Measurements from ENCODE around the gene SPNS2. TPM values are rescaled to one million over a fixed set of nuclear protein-coding genes. Genes with fewer than 3 reads are reported as not detected.

SPNS2 gene
- polyA plus RNA-seq, 1 of the 3 experiments (the other 2 are of a cell fraction) = 0.08 TPM

DNA sequence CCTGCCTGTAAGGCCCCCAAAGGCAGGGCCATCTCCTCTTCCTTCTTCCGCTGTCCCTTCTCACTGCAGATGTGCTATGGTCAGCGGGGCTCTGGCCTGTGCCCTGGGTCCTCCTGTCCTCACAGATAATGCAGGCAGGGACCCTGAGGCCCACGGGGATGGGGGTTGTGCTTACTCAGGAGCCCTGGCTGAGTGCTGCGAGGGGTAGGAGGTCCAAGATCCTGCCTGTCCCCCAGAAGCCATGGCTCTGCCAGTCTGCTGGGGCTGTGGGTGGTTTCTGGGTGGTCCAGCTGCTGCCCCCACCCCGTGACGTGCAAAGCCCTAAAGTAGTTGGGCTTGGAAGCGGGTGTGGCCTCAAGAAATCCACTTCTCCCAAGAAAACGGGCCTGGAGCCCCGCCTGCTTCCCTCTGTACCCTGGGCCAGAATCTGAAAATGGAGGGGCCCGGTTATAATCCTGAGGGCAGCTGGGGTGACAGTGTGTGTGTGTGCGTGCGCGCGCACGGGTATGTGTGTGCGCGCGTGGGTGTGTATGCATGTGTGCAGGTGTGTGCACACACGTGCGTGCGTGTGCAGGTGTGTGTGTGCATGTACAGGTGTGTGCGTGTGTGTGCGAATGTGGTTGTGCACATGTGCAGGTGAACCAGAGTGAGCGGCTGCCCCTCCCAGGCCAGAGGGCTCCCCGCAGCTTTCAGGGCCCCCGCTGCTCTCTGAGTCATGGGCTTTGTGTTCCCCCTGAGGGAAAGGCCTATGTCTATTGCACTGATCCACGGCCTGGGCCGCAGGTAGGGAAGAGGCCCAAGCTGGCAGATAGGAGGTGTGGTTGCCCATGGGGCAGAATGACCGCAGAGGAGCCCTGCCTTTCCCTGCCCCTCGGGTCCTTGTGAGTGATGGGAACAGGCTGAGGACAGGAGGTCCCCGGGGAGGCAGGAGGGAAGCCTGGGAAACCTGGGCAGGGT, 13.8 kb downstream of the SPNS2 start (continued):
- no peak for TF ChIP-seq RCOR1 (IDR thresholded peaks at IDR 0.05; ENCODE audit: low read length)
- no peak for TF ChIP-seq JUND (IDR thresholded peaks at IDR 0.05)
- TF ChIP-seq, protein P1, sequence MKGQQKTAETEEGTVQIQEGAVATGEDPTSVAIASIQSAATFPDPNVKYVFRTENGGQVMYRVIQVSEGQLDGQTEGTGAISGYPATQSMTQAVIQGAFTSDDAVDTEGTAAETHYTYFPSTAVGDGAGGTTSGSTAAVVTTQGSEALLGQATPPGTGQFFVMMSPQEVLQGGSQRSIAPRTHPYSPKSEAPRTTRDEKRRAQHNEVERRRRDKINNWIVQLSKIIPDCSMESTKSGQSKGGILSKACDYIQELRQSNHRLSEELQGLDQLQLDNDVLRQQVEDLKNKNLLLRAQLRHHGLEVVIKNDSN (IDR thresholded peaks at IDR 0.05; ENCODE audit: borderline replicate concordance, low read depth) = no peak

DNA sequence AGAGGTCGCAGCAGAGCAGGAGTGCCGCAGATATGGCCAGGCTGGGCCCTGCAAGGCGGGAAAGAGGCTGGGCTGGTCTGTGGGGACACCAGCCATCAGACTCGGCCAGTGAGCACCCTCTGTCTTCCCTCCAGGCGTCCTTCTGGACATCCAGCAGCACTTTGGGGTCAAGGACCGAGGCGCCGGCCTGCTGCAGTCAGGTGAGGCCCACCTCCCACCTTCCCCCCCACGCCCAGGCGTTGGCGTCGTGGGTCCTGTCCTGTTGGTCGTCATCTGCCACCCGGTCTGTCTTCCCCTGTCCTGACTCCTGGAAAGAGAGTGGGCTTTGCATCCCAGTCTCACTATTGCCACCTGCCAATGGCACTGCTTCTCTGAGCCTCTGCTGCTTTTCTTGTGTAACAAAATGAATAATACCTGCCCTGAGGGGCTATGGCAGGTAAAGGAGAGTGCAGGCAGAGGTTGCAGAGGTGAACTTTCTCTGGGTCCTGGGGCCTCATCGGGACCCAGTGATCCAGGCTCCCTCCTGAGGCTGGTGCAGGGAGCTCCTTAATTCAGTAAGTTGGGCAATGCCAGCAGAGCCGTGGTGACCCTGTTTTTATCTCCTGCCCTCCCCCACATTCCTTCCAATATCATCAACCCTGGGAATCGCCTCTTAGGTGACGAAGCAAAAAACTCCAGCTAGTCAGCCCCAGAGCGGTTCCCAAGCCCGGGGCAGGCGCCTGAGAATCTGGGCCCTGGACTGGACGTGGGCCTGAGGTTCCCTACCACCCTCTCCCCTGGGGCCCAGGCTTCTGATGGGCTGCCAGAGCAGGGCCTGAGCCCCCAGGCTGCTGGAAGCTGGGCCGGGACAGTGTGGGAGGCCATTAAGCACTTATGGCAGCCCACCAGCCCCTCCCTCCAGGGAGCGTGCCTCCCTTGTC, 14.7 kb downstream of the SPNS2 start:
- H4K20me1 ChIP-seq (ENCODE audit: insufficient read depth) = no peaks in the 10 kb centered on the region
- no peak overlapping the region for H2AFZ ChIP-seq (ENCODE audit: low read depth)
- H3K27me3 ChIP-seq (ENCODE audit: insufficient read depth) = no peaks in the 10 kb centered on the region
- no peaks in the 10 kb centered on the region for H3K36me3 ChIP-seq (replicated peaks in 1 of 2; ENCODE audit: control insufficient read depth in 1 of 2, insufficient read depth in 2 of 2, low read length in 1 of 2)
- no peaks in the 10 kb centered on the region for H3K9me3 ChIP-seq
- WGBS (ENCODE audit: low lambda C conversion rate) = 60% methylated on average over 11 of the region's 24 CpGs
- H3K4me1 ChIP-seq (ENCODE audit: control insufficient read depth in 1 of 2, insufficient read depth in 2 of 2, low read depth in 1 of 2, low read length in 1 of 2) = no peaks in the 10 kb centered on the region; a peak in 1 of 4 replicates
- no peaks in the 10 kb centered on the region for H3F3A ChIP-seq (replicated peaks; ENCODE audit: insufficient read depth)
- no peak overlapping the region for H3K27ac ChIP-seq (ENCODE audit: low read depth in 2 of 2, low read length in 1 of 2)
- DNase-seq = no peak
- no peak overlapping the region for H3K4me3 ChIP-seq (ENCODE audit: low read depth in 2 of 2, low read length in 1 of 2)
- H3K79me2 ChIP-seq (ENCODE audit: insufficient read depth) = no peaks in the 10 kb centered on the region
- H3K9me2 ChIP-seq = no peaks in the 10 kb centered on the region
- no peak overlapping the region for H3K4me2 ChIP-seq
- H3K9ac ChIP-seq = no peak overlapping the region
- ChIA-PET CTCF (no interaction called here), POLR2A (no interaction called here)
- no peak for TF ChIP-seq TEAD4 (IDR thresholded peaks at IDR 0.05; ENCODE audit: borderline replicate concordance, insufficient read depth)
- no peak for TF ChIP-seq EZH2phosphoT487 (IDR thresholded peaks at IDR 0.05; ENCODE audit: borderline replicate concordance, low read depth)
- no peak for TF ChIP-seq FOXM1 (IDR thresholded peaks at IDR 0.05; ENCODE audit: low read depth)
- TF ChIP-seq FOXJ3 (CRISPR knock-in tag; IDR thresholded peaks at IDR 0.05) = no peak
- no peak for TF ChIP-seq RAD21 (IDR thresholded peaks at IDR 0.05; ENCODE audit: low read length)
- TF ChIP-seq JUND (IDR thresholded peaks at IDR 0.05) = no peak
- no peak for TF ChIP-seq NFIC (IDR thresholded peaks at IDR 0.05; ENCODE audit: borderline replicate concordance)
- TF ChIP-seq, protein P1 (IDR thresholded peaks at IDR 0.05; ENCODE audit: borderline replicate concordance, low read depth) = no peak
- TF ChIP-seq IRF3 (IDR thresholded peaks at IDR 0.05; ENCODE audit: low read depth, low read length) = no peak
- no peak for TF ChIP-seq REST (IDR thresholded peaks at IDR 0.05; ENCODE audit: low read depth, low read length)
- no peak for TF ChIP-seq RXRA (IDR thresholded peaks at IDR 0.05; ENCODE audit: borderline replicate concordance, low read depth)
- TF ChIP-seq CTCF (IDR thresholded peaks at IDR 0.05) = no peak
- TF ChIP-seq, protein P2, sequence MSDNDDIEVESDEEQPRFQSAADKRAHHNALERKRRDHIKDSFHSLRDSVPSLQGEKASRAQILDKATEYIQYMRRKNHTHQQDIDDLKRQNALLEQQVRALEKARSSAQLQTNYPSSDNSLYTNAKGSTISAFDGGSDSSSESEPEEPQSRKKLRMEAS (IDR thresholded peaks at IDR 0.05; ENCODE audit: low read depth) = no peak
- no peak for TF ChIP-seq EP300 (IDR thresholded peaks at IDR 0.05; ENCODE audit: borderline replicate concordance in 1 of 2, low read depth in 1 of 2, low read length in 1 of 2)
- no peak for TF ChIP-seq RFX5 (IDR thresholded peaks at IDR 0.05; ENCODE audit: low read length)
- no peak for TF ChIP-seq TCF12 (IDR thresholded peaks at IDR 0.05)

Data from SK-N-SH (cell line).